Measurements from ENCODE around the gene PEX5L.

The PEX5L gene

GRCh38 chr3:179829401-179829800 lies 207.3 kb downstream of the PEX5L start:
- FAIRE-seq (no peak), DNase-seq (ENCODE audit: insufficient read length, low spot score) (no peak)
- no peak for TF ChIP-seq CTCF (IDR thresholded peaks at IDR 0.05; ENCODE audit: insufficient read depth, missing control alignments)

- DNase-seq (ENCODE audit: insufficient read length, low spot score) (no peak), FAIRE-seq (no peak)
- no peak for TF ChIP-seq CTCF (IDR thresholded peaks at IDR 0.05; ENCODE audit: insufficient read depth, missing control alignments)
These were observed 208.0 kb downstream of the PEX5L start for GRCh38 chr3:179828738-179829137.

- DNase-seq (ENCODE audit: insufficient read length, low spot score) (no peak), FAIRE-seq (no peak)
- TF ChIP-seq CTCF (IDR thresholded peaks at IDR 0.05; ENCODE audit: insufficient read depth, missing control alignments), result no peak
These were observed 210.5 kb downstream of the PEX5L start for GRCh38 chr3:179826247-179826637.

GRCh38 chr3:179825527-179826246 lies 211.1 kb downstream of the PEX5L start:
- no peak for TF ChIP-seq CTCF (IDR thresholded peaks at IDR 0.05; ENCODE audit: insufficient read depth, missing control alignments)
- DNase-seq (ENCODE audit: insufficient read length, low spot score), result no peak
- FAIRE-seq, result no peak

GRCh38 chr3:179822296-179822695 lies 214.4 kb downstream of the PEX5L start:
- DNase-seq (ENCODE audit: insufficient read length, low spot score) (no peak), FAIRE-seq (no peak)
- TF ChIP-seq CTCF (IDR thresholded peaks at IDR 0.05; ENCODE audit: insufficient read depth, missing control alignments), result no peak

GRCh38 chr3:179819379-179819778 lies 217.4 kb downstream of the PEX5L start:
- no peak for FAIRE-seq
- no peak for TF ChIP-seq CTCF (IDR thresholded peaks at IDR 0.05; ENCODE audit: insufficient read depth, missing control alignments)
- DNase-seq (ENCODE audit: insufficient read length, low spot score), result no peak

GRCh38 chr3:179812096-179812382 lies 224.7 kb downstream of the PEX5L start:
- FAIRE-seq (no peak), DNase-seq (ENCODE audit: insufficient read length, low spot score) (no peak)
- no peak for TF ChIP-seq CTCF (IDR thresholded peaks at IDR 0.05; ENCODE audit: insufficient read depth, missing control alignments)

Data from D721Med (cell line).